A673 (cell line): ENCODE measurements around the gene TLCD3B. TPM values are rescaled to one million over a fixed set of nuclear protein-coding genes. Genes with fewer than 3 reads are reported as not detected.

ENCODE experiments used
- BruUV-seq: library from RNA; stranded (reverse); fragments of 400-500 nt; replicated peaks from 2 replicates; lab custom pipeline; 2021; lab: Mats Ljungman, UMichigan
- CTCF ChIA-PET: fragments of 300-600 bp; sonication (Branson Sonifier 250); formaldehyde crosslinking; loops from one replicate; lab custom pipeline; 2022; ENCODE audit warnings: antibody characterized with exemption; lab: Charles Lee
- POLR2A ChIA-PET: fragments of 300-600 bp; sonication (Branson Sonifier 250); formaldehyde crosslinking; loops from one replicate; lab custom pipeline; 2022; ENCODE audit warnings: antibody characterized with exemption; ENCODE audit not compliant: low non-redundant PET; lab: Charles Lee
- DNase-seq: peaks from one replicate; pipeline ENCODE4 v3.0.0-alpha.2; 2015; ENCODE audit warnings: low spot score
- H3K27ac ChIP-seq: fragments of 200-600 bp; sonication (generic); 2 replicates; pipeline ENCODE4 v1.5.1; 2016; ENCODE audit warnings: mixed run types, low read depth, mild to moderate bottlenecking, mixed read lengths, antibody characterized with exemption, low read length; ENCODE audit not compliant: poor library complexity, severe bottlenecking
- H3K27me3 ChIP-seq: fragments of 200-600 bp; sonication (generic); replicated peaks from 2 replicates; pipeline ENCODE4 v1.6.1; 2017; ENCODE audit warnings: mixed run types, low read depth, mild to moderate bottlenecking, mixed read lengths, antibody characterized with exemption, low read length; ENCODE audit not compliant: insufficient read depth, poor library complexity
- H3K36me3 ChIP-seq: fragments of 200-600 bp; sonication (generic); 2 replicates; pipeline ENCODE4 v1.6.1; 2016; ENCODE audit warnings: mixed run types, mild to moderate bottlenecking, mixed read lengths, antibody characterized with exemption, low read length; ENCODE audit not compliant: insufficient read depth, poor library complexity, severe bottlenecking
- H3K4me1 ChIP-seq: fragments of 200-600 bp; sonication (generic); 2 replicates; pipeline ENCODE4 v1.6.1; 2017; ENCODE audit warnings: mixed run types, mild to moderate bottlenecking, mixed read lengths, antibody characterized with exemption, low read length; ENCODE audit not compliant: insufficient read depth, poor library complexity, severe bottlenecking
- H3K4me3 ChIP-seq: fragments of 200-600 bp; sonication (generic); 2 replicates; pipeline ENCODE4 v1.5.1; 2016; ENCODE audit warnings: low read depth, mixed run types, mild to moderate bottlenecking, mixed read lengths, low read length; ENCODE audit not compliant: poor library complexity, severe bottlenecking
- H3K9me3 ChIP-seq: fragments of 200-600 bp; sonication (generic); 2 replicates; pipeline ENCODE4 v1.6.1; 2016; ENCODE audit warnings: mixed run types, low read depth, mild to moderate bottlenecking, mixed read lengths, antibody characterized with exemption, low read length; ENCODE audit not compliant: poor library complexity, severe bottlenecking
- CTCF ChIP-seq: fragments of 300-800, 200-600 bp; sonication (generic); conservative IDR thresholded peaks from 2 replicates; pipeline ENCODE4 v1.5.1; 2017; ENCODE audit warnings: low read depth, mild to moderate bottlenecking, antibody characterized with exemption, low read length, moderate library complexity, mixed read lengths
- EZH2 ChIP-seq: fragments of 200-600 bp; sonication (generic); IDR thresholded peaks from 2 replicates; pipeline ENCODE4 v1.6.1; 2017; ENCODE audit warnings: borderline replicate concordance, low read depth, mild to moderate bottlenecking, mixed read lengths, antibody characterized with exemption, low read length; ENCODE audit not compliant: poor library complexity, severe bottlenecking
- intact Hi-C: fragments of 100-400 bp; cut with micrococcal nuclease; formaldehyde crosslinking; loops from one replicate; pipeline ENCODE4 v1.10.0; 2022; ENCODE audit not compliant: unreplicated experiment
- total RNA-seq: library from RNA; stranded (reverse); gene quantifications from 2 replicates; pipeline ENCODE4 v1.2.3, GENCODE V29; 2021

The TLCD3B gene
- total RNA-seq, 1 experiment from 2014 or later, result 1.9 TPM

- Histone ChIP-seq H3K4me1 (peaks cover 16% of the 10 kb centered on the region), H3K27ac (no peak overlapping the region), H3K27me3 (no peaks in the 10 kb centered on the region), H3K4me3 (no peak overlapping the region), H3K9me3 (no peaks in the 10 kb centered on the region), H3K36me3 (peaks cover 47% of the 10 kb centered on the region)
- ChIA-PET CTCF (no interaction called here), POLR2A (no interaction called here)
- intact Hi-C loops, result no loop called here
- DNase-seq, result no peak
- TF ChIP-seq EZH2, result no peak
- no peak for TF ChIP-seq CTCF
- BruUV-seq, result no TSS peak
Observed at GRCh38 chr16:29992344-29992967, 38.6 kb downstream of the TLCD3B start.

- no TSS peak for BruUV-seq
- CTCF ChIA-PET, result no interaction called here
- no peak overlapping the region for H3K27ac ChIP-seq
- H3K27me3 ChIP-seq, result no peaks in the 10 kb centered on the region
- no peak overlapping the region for H3K4me3 ChIP-seq
- intact Hi-C loops, result no loop called here
- peaks cover 48% of the 10 kb centered on the region for H3K36me3 ChIP-seq
- TF ChIP-seq EZH2, result no peak
- TF ChIP-seq CTCF, result no peak
- POLR2A ChIA-PET, result no interaction called here
- no peaks in the 10 kb centered on the region for H3K9me3 ChIP-seq
- DNase-seq, result no peak
- peaks cover 11% of the 10 kb centered on the region for H3K4me1 ChIP-seq
Observed at GRCh38 chr16:29991571-29991904, 39.5 kb downstream of the TLCD3B start.

- BruUV-seq, result no TSS peak
- TF ChIP-seq EZH2 (no peak), CTCF (no peak)
- CTCF ChIA-PET, result no interaction called here
Observed at GRCh38 chr16:29990883-29991570, 40.0 kb downstream of the TLCD3B start.

More at GRCh38 chr16:29990883-29991570, 40.0 kb downstream of the TLCD3B start:
- Histone ChIP-seq H3K27ac (no peak overlapping the region), H3K9me3 (no peaks in the 10 kb centered on the region), H3K36me3 (peaks cover 53% of the 10 kb centered on the region), H3K27me3 (no peaks in the 10 kb centered on the region), H3K4me1 (peaks cover 11% of the 10 kb centered on the region), H3K4me3 (no peak overlapping the region)
- POLR2A ChIA-PET, result no interaction called here
- no peak for DNase-seq
- intact Hi-C loops, result no loop called here
